ENCODE results near the gene ANXA7.

Gene ANXA7

DNA sequence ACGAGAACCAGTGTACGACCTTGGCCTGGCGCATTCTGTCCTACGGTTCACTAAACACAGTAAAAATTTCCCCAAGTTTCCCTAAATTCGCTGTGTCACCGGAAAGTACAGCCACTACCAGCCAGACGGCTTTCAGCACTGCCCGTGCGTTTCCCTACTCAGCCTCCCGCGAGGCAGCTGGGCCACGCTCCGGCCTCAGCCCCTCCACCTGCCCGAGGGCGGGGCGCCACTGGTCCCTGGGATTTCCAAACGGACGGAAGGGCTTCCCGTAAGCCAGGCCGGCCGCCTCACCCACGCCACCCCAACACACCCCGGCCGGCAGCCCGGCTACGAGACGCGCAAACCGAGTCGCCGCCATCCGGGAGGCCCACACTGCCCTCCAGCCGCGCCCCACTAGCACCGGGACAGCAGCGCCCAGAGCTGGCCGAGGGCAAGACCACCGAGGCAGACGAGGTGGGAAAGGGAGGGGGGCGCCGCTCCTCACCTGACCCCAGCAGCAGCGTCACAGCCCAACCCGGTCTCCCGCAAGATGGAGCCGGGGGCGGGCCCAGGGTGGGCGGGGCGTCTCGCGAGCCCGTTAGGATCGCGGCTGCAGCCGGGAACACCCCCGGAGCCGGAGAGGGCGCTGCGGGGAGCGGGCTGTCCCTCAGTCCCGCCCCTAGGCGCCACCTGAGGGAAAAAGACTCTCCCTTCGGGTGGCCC is at the start of gene ANXA7:
TSS of gene ANXA7 (minus strand) at position 531 of the 702 bp plus-strand sequence. CDS start 13,202 bp downstream, outside the sequence.
- peak; percentile 85 to 93 (median 88) for DNase-seq (ENCODE audit: low read depth in 3 of 3)

DNA sequence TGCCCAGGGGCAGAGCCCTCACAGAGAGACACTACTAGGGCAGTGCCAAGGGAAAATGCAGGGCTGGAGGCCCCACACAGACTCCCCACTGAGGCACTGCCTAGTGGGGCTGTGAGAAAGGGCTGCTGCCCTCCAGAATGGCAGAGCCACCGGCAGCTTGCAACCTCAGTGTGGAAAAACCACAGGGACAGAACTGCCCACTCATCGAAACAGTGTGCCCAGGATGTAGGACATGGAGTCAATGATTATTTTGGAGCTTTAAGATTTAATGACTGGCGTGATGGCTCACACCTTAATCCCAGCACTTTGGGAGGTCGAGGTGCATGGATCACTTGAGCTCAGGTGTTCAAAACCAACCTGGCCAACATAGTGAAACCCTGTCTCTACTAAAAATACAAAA is 47.0 kb upstream of the ANXA7 start:
- DNase-seq (ENCODE audit: low read depth in 3 of 3), result no peak

DNA sequence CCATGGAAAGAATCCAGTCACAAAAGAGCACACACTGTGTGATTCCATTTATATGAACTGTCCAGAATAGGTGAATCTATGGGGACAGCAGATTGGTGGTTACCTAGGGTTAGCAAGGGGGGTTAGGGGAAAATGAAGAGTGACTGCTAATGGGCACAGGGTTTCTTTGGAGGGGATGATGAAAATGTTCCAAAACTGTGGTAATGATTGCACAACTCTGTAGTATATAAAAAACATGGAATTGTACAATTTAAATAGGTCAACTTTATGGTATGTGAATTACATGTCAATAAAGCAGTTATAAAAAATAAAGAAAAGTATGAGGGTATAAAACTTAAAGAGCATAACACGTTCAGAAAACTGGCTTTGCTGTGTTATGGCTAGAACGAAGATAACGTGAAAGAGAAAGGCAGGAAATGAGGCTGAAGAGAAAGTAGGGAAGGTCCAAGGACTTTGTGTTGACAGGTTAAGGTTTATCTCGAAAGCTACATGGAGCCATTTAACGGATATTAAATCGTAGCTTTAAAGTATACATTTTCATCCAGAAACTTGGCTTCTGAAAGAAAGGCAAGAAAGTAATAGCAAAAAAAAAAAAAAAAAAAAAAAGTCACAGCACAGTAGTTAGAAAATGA is 45.9 kb upstream of the ANXA7 start:
- DNase-seq (ENCODE audit: low read depth in 3 of 3), result no peak

DNA sequence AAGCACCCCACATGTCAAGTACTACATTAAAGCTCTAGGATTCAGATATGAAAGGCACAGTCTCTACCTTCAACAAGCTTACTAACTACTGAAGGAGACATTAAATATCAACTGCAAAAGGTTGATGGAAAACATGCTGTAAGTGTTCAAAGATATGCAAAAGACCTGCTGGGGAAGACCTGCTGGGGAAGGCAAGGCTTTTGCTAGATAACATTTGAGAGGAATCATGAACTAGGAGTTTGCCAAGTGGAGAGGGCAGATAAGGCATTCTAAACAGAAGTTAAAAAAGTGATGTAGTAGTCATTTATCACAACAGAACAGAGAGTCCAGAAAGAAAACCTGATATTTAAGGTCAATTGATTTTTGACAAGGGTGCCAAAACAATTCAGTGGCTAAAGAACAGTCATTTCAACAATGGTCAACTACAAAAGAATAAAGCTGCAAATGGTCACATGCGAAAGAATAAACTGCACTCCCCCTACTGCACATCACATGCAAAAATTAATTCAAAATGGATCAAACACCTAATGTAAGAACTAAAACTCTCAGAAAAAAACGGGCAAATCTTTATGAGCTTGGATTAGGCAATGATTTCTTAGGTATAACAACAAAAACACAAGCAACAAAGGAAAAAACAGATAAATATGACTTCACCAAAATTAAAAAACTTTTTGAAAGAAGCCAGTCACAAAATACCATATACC is 42.5 kb upstream of the ANXA7 start:
- no peak for DNase-seq (ENCODE audit: low read depth in 3 of 3)

DNA sequence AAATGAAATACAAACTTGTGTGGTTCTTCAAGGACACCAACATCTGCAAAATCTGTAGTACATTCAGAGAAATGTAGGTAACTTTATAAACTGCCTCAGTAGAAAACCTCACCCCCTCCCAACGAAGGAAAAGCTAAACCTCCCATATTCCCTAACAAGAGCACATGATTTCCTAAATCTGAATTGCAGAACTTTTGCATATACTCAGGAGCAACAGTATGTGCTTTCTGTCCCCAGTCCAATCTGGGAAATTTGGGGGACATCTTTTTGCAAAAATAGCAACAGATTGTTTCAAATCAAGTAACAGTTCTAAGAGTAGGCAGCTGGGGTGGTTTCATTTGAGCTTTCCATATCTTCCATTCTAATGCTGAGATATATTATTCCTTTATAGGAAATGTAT is 35.3 kb upstream of the ANXA7 start:
- no peak for DNase-seq (ENCODE audit: low read depth in 3 of 3)

DNA sequence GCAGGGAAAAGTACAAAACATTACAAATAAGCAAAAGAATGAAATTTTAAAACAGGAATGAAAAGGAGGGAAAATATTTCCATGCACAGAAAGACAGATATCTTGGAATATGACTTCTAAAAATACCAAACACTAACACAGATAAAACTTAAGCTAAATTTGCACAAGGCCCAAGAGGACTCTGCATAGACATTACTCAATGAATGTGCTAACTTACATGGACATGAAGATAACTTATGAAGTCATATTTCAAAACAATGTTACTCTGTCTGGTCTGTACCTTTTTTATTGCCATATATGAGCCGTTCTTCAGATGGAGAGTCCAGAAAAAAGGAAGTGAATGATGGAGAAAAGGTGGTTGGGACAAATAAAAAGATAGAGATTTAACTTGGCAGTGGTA is 34.5 kb upstream of the ANXA7 start:
- no peak for DNase-seq (ENCODE audit: low read depth in 3 of 3)

DNA sequence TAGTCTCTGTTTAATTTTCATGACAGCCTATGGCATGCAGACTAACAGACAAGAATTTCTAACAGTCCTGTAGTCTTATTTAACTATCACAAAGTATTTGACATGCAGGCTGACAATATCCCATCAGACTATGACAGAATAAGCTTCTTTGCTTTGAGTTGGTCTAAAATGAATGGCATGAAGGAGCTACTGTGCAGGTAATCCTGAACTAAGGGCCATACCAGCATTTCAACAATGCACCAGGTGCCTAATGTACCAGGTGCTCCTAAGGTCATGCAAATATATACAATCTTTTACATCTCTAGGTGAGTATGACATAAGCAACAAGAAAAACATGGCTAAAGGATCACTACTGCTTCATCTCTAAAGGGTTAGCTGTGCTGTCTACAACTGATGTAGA is 33.1 kb upstream of the ANXA7 start:
- DNase-seq (ENCODE audit: low read depth in 3 of 3), result no peak

DNA sequence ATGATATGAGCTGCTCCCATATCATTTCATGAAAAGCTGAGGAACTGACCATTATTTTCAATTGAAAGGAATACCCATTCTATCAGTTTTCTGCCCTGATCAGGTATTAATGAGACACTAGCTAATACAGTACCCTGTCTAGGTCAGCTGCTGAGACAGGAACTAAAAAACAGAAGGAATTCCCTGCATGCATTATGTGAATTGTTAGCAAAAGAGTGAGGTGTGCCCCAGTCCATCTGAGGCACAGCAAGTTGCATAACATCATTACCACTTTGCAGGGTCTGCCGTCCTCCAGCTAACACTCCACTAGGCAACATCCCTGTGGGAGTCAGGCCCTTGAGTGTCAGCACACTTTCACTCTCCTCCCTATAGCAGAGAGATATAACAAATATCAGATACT is 30.6 kb upstream of the ANXA7 start:
- no peak for DNase-seq (ENCODE audit: low read depth in 3 of 3)

DNA sequence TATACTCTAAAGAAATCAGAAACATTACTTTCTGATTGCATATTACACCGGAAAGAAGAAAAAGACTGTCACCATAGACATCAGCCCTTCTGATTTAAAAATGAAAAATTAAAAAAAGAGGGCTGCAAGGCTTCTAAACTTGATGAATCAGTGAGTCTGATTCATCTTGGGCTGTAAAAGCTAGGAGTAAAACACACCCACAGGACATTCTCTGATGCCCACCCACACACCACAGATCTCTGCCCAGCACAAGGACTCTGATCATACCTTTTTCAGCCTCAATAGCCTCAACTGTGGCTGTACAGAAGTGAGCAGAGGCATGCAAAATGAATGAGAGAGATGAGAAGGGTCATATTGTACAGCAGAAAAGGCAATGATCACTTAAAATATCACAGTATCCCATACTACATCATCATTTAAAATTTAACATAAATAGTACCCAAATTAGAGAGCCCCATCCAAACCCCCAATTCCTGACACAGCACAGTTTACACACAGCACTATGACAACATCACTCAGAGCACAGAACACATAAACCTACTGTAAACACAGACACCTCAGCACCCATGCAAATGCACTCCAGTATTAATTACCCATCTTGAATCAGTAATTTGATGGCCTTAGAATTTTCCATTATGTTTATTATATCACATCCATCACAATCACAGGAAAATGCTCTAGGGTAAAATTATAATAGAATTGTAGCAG is 25.9 kb upstream of the ANXA7 start:
- no peak for DNase-seq (ENCODE audit: low read depth in 3 of 3)

DNA sequence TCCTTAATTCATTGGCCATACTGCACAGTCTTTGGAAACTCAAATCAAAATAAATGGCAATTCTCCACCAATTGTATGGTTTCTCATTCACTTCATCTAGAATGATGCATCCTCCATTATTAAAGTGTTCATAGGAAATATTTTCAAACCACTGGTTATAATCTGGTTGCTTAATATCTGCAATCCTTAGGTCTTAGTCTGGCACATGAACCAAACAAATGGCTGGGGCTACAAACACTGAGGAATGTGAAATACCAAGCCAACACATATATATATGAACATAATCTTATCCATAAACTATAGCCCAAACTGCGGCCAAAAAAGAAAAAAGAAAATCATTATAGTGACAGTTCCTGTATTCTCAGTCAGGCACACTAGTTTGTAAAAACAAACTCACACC is 25.2 kb upstream of the ANXA7 start:
- DNase-seq (ENCODE audit: low read depth in 3 of 3), result no peak

DNA sequence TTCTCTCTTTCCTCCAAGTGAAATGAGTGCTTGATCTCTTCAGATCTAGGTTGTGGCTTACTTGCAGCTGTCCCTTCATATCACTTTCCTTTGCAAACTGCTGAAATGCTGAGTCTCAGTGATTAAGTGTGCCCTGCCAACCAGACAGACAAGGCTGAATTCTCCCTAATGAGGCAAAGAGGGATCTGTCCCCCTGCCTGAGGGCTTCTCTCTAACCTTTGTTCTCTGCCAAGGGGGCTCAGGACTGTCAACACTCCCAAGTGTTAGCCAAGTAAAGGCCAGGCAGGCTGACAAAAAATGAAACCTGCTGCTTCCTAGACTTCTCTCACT is 19.6 kb upstream of the ANXA7 start, which contains the start of gene MSS51:
TSS of gene MSS51 (minus strand) at position 24 of the 330 bp plus-strand sequence. CDS start 5,277 bp downstream, outside the sequence.
- DNase-seq (ENCODE audit: low read depth in 3 of 3), result no peak

DNA sequence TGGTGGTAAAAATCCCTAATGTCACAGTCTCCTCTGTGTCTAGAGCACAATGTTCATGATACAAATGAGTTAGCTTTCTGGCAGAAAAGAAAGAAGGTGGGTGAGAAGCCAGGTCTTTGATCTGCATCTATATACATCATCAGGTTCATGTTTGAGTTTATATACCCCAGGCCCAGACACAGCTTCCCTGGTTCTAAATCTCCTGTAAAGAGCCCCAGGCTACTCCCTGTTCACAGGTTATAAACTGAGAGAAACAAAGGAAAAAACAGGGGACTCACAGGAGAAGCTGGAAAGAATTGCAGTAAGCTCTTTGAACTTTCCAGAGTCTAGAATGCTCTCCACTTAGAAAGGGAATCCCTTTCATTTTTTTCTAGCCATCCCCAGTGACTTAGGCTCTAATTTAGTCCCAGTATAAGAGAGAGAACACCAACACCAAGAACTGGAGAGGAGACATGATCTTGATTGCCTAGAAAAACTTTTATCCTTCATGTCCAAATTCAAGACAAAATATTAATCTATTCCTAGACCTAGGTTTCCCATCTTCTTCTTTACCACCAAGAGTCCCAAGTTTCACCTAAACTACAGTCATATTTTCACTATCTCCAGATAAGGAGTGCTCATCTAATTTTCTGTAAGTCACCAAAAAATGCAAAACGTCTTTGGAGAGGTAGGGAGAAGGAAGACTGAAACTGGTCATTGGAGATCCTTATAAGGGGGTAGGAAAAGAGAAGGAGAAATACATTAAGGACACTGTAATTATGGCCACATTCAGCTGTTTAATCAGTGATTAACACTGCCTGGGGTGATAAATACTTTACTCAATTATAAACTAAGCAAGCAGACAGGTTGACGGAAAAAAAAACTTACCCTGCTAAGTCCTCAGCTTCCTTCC is 19.0 kb upstream of the ANXA7 start:
- DNase-seq (ENCODE audit: low read depth in 3 of 3), result no peak

DNA sequence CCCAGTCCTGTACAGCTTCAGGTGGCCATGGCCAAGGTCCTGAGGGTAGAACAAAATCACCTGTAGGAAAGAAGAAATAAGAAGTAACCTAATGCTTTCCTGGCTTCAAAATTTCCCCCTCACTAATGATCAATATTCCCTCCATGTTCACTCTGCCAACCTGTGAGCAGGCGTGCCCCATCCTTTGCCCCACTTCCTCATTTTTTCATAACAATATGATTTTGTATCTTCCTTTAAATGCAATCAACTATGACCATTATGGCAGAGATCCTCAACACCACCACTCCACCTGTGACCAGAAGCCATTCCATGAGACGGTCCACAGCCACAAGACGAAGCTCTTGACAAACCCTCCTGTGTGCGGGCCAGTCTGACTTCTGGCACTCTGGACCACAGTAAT is 12.5 kb upstream of the ANXA7 start:
- DNase-seq (ENCODE audit: low read depth in 3 of 3), result no peak

DNA sequence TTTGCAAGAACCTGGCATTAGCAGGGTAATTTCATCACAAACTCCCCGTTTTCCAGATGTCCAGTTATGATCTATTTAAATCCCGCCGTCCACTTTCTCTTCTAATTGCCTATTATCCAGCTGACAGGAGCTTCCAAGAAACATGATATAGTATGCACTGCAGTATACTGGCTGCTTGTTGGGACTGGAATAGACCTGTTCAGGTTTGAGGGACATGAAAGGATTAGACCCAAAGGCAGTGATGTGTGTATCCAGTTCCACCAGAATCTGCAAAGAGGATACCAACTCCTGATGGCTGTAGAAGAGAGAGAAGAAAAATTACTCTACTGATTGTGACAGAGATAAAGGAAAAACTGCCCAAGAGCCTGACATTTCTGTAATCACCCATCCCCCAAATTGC is 10.6 kb upstream of the ANXA7 start:
- no peak for DNase-seq (ENCODE audit: low read depth in 3 of 3)

DNA sequence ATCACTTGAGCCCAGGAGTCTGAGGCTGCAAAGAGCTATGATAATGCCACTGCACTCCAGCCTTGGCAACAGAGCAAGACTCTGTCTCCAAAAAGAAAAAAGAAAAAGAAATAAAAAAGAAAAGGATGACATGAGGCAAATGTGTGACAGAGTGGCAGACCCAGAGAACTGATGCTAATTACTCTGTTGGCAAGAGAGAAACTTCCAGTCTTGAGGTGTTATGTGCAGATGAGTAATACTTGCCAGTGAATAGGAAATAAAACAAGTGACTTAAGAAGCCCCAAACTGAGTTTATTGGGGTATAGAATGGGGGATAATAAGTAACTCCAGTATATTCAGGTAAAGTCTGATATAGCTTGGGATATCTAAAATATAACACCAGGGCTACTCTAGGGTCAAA is 9.5 kb upstream of the ANXA7 start:
- no peak for DNase-seq (ENCODE audit: low read depth in 3 of 3)

DNA sequence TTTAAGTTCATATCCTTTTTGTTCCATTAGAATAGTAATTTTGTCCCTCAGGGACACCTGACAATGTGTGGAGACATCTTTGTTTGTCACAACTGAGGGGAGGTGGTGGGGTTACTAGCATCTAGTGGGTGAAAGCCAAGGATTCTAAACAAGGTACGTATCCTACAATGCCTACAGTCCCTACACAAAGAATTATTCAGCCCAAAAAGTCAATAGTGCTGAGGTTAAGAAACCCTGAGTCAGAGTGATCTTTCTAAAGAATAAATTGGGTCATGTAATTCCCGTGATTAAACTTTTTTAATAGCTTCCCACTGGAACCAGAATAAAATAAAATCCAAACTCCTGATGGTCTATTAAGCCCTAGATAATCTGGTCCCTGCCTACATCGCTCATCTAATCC is 2.7 kb upstream of the ANXA7 start:
- DNase-seq (ENCODE audit: low read depth in 3 of 3), result no peak

DNA sequence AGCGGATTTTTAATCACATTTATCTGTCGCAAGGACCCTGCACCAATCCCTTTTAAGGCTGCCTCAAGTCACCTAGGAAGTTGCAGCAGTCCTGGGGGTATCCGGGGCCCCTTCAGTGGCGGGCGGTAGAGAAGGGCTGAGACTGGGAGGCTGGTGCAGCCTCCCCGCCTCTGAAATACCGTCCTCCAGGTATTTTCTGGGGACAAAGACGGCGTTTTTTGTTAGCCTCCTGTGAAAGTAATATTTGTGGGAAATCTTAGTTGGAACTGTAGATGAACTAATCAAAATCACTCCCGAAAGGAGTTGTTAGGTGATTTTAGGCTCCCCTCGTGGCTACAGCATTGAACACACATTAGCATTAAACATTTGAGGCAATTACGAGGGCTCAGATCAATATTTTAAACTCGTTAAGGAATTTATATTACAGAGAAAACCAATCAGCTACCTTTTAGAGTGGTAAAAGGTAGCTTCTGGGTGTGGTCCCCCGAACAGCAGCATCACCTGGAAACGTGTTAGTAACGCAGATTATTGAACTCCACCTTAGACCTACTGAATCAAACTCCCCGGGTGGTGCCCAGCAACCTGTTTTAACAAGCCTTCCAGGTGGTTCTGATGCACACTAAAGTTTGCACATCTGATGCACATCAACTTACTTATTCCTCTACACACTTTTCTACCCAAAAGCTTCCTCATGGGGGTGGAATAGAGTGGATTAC is 530 bp upstream of the ANXA7 start:
- no peak for DNase-seq (ENCODE audit: low read depth in 3 of 3)

DNA sequence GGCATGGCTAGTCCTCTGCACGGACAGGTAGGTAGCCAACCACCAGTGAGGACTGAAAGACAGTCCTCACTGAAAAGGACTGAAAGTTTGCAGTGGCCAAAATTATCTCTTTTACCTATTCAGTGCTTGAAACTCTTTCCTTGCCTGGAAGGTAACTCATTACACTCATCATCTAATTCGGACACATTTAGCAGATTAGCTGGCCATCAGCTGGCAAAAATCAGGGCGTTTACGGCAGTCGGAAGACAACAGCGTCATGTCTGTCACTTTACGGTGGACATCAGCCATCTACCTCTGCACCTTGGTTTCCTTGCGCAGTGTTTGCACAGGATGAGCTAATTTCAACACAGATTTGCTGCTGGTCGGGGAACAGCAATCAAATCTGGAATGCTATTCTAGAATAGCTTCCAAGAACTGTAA is 740 bp downstream of the ANXA7 start:
- DNase-seq (ENCODE audit: low read depth in 3 of 3), result no peak

DNA sequence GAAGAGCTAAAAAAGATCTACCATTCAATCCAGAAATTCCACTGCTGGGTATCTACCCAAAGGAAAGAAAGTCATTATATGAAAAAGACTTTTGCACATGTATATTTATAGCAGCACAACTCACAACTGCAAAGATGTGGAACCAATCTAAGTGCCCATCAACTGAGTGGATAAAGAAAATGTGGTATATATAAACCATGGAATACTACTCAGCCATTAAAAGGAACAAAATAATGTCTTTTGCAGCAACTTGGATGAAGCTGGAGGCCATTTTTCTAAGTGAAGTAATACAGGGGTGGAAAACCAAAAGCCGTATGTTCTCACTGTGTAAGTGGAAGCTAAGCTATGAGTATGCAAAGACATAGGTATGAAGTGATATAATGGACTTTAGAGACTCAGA is 3.0 kb downstream of the ANXA7 start:
- DNase-seq (ENCODE audit: low read depth in 3 of 3), result no peak

DNA sequence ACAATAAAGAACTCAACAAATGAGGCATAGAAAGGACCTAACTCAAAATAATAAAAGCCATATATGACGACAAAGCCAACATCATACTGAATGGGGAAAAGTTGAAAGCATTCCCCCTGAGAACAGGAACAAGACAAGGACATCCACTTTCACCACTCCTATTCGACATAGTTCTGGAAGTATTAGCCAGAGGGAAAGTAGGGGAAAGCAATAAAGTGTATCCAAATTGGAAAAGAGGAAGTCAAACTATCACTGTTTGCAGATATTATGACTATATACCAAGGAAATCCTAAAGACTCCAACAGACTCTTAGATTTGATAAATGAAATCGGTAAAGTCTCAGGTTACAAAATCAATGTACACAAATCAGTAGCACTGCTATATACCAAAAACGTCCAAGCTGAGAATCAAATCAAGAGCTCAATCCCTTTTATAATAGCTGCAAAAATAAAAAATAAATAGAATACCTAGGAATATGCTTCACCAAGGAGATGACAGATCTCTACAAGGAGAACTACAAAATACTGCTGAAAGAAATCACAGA is 4.8 kb downstream of the ANXA7 start:
- no peak for DNase-seq (ENCODE audit: low read depth in 3 of 3)

DNA sequence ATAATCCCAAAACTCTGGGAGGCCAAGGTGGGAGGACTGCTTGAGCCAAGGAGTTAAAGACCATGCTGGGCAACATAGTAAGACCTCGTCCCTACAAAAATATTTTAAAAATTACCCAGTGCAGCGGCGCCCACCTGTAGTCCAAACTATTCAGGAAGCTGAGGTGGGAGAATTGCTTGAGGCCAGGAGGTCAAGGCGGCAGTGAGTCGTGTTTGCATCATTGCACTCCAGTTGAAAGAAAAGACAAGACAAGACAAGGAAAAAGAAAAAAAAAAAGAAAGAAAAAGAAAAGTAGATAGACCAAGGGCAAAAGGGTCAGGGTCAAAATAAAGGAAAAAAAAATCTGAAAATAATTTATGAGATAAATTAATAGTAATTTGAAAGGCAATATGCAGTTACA is 5.8 kb downstream of the ANXA7 start:
- no peak for DNase-seq (ENCODE audit: low read depth in 3 of 3)

All from stimulated activated CD4-positive, alpha-beta T cell treated with anti-CD3 and anti-CD28 coated beads, TNF-alpha, amount 100 ng/mL, for 4 hours (primary cell).